HEK293 (cell line): ENCODE results near the gene CCDC127.

ENCODE experiments used
- ZBTB8A ChIP-seq: fragments of 450-650 bp; formaldehyde crosslinking; IDR thresholded peaks from 2 replicates; pipeline ENCODE4 v1.5.1; 2016; ENCODE audit warnings: missing biosample characterization, missing genetic modification characterization
- ZNF24 ChIP-seq: fragments of 450-650 bp; formaldehyde crosslinking; IDR thresholded peaks from 2 replicates; pipeline ENCODE4 v1.5.1; 2016; ENCODE audit warnings: missing biosample characterization, missing genetic modification characterization
- ZNF555 ChIP-seq: fragments of 450-650 bp; formaldehyde crosslinking; conservative IDR thresholded peaks from 2 replicates; pipeline ENCODE4 v1.5.1; 2017; ENCODE audit warnings: missing biosample characterization, mild to moderate bottlenecking, missing genetic modification characterization, inconsistent platforms
- TF ChIP-seq, protein P1 (sequence below): fragments of 450-650 bp; IDR thresholded peaks from 2 replicates; pipeline ENCODE4 v1.5.1; 2018; ENCODE audit warnings: missing biosample characterization, mild to moderate bottlenecking, missing genetic modification characterization
- TF ChIP-seq, protein P2 (sequence below): fragments of 450-650 bp; formaldehyde crosslinking; IDR thresholded peaks from 2 replicates; pipeline ENCODE4 v1.5.1; 2016; ENCODE audit warnings: missing biosample characterization, missing genetic modification characterization

- TF ChIP-seq ZBTB8A (tag by site-specific recombination) (no peak), ZNF555 (tag by site-specific recombination) (no peak), ZNF24 (tag by site-specific recombination) (no peak)
- TF ChIP-seq, protein P1, sequence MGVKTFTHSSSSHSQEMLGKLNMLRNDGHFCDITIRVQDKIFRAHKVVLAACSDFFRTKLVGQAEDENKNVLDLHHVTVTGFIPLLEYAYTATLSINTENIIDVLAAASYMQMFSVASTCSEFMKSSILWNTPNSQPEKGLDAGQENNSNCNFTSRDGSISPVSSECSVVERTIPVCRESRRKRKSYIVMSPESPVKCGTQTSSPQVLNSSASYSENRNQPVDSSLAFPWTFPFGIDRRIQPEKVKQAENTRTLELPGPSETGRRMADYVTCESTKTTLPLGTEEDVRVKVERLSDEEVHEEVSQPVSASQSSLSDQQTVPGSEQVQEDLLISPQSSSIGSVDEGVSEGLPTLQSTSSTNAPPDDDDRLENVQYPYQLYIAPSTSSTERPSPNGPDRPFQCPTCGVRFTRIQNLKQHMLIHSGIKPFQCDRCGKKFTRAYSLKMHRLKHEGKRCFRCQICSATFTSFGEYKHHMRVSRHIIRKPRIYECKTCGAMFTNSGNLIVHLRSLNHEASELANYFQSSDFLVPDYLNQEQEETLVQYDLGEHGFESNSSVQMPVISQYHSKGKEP (tag by site-specific recombination) = no peak
- TF ChIP-seq, protein P2, sequence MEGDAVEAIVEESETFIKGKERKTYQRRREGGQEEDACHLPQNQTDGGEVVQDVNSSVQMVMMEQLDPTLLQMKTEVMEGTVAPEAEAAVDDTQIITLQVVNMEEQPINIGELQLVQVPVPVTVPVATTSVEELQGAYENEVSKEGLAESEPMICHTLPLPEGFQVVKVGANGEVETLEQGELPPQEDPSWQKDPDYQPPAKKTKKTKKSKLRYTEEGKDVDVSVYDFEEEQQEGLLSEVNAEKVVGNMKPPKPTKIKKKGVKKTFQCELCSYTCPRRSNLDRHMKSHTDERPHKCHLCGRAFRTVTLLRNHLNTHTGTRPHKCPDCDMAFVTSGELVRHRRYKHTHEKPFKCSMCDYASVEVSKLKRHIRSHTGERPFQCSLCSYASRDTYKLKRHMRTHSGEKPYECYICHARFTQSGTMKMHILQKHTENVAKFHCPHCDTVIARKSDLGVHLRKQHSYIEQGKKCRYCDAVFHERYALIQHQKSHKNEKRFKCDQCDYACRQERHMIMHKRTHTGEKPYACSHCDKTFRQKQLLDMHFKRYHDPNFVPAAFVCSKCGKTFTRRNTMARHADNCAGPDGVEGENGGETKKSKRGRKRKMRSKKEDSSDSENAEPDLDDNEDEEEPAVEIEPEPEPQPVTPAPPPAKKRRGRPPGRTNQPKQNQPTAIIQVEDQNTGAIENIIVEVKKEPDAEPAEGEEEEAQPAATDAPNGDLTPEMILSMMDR (tag by site-specific recombination) = no peak
Measured at GRCh38 chr5:203246-203930, 14.6 kb downstream of the CCDC127 start.
